Uterus (tissue), 2 donors: ENCODE results near the gene PSMA7.

Experiments used
- POLR2A ChIP-seq, 2 donors: fragments of 450-650 bp; IDR thresholded peaks; one replicate each; pipeline ENCODE4 v1.6.1; 2016; ENCODE audit warnings: antibody characterized with exemption in 2 of 2, mild to moderate bottlenecking in 1 of 2, moderate library complexity in 1 of 2
- TF ChIP-seq, protein P1 (sequence below), 4 experiments: fragments of 200-600 bp in 2 of 4; fragments of 450-650 bp in 2 of 4; sonication (generic) in 2 of 4; IDR thresholded peaks; one replicate each; pipeline ENCODE4 v1.5.1; 2016 to 2019; ENCODE audit warnings: antibody characterized with exemption in 4 of 4, mild to moderate bottlenecking in 2 of 4, moderate library complexity in 1 of 4

DNA sequence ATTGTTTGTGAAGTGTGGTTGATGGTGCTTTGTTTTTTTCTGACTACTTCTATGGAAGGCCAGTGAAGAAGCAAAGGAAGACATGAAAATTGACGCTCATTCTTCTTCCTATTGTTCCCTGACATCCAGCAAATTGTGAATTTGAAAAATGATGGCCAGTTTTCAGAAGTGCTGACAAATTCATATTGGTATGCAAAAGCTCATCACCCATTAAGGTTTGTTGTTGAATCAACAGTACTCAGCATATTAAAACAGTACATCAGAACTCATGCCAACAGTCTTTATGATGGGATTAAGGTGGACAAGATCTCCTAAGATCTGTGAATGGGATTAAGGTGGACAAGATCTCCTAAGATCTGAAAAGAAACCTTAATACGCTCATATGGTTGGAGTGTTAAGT is 38.6 kb upstream of the PSMA7 start:
- TF ChIP-seq, protein P1, sequence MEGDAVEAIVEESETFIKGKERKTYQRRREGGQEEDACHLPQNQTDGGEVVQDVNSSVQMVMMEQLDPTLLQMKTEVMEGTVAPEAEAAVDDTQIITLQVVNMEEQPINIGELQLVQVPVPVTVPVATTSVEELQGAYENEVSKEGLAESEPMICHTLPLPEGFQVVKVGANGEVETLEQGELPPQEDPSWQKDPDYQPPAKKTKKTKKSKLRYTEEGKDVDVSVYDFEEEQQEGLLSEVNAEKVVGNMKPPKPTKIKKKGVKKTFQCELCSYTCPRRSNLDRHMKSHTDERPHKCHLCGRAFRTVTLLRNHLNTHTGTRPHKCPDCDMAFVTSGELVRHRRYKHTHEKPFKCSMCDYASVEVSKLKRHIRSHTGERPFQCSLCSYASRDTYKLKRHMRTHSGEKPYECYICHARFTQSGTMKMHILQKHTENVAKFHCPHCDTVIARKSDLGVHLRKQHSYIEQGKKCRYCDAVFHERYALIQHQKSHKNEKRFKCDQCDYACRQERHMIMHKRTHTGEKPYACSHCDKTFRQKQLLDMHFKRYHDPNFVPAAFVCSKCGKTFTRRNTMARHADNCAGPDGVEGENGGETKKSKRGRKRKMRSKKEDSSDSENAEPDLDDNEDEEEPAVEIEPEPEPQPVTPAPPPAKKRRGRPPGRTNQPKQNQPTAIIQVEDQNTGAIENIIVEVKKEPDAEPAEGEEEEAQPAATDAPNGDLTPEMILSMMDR (IDR thresholded peaks at IDR 0.05), result no peak
- no peak for TF ChIP-seq POLR2A (IDR thresholded peaks at IDR 0.05)
